Endothelial cell of umbilical vein (primary cell): ENCODE results near the gene SLC12A5. TPM values are rescaled to one million over a fixed set of nuclear protein-coding genes. Genes with fewer than 3 reads are reported as not detected.

Source experiments
- BruUV-seq: library from RNA; stranded (reverse); fragments of 400-500 nt; replicated peaks from 2 replicates; lab custom pipeline; 2021; lab: Mats Ljungman, UMichigan
- CTCF ChIA-PET: fragments of 300-600, 350-600 bp; sonication (Branson Sonifier 250); formaldehyde crosslinking; loops from one replicate; lab custom pipeline; 2021; ENCODE audit warnings: antibody characterized with exemption, inconsistent platforms; lab: Charles Lee
- POLR2A ChIA-PET: fragments of 300-600, 350-600 bp; sonication (Branson Sonifier 250); formaldehyde crosslinking; loops from one replicate; lab custom pipeline; 2021; ENCODE audit warnings: antibody characterized with exemption, inconsistent platforms; lab: Charles Lee
- DNase-seq: peaks from one replicate; pipeline ENCODE4 v3.0.0-alpha.2; 2011; ENCODE audit warnings: low read depth, low spot score
- FAIRE-seq: peaks from 2 replicates; lab custom pipeline; 2011; peaks lifted over from hg19 to GRCh38; lab: Jason Lieb, UNC
- H2AFZ ChIP-seq: 2 replicates; pipeline ENCODE4 v1.6.0; 2012; ENCODE audit warnings: low read depth, low read length, control low read depth, inconsistent platforms
- H3K27ac ChIP-seq: 2 replicates; pipeline ENCODE4 v1.5.1; 2011; ENCODE audit warnings: low read depth, mild to moderate bottlenecking, control low read depth, low read length, moderate library complexity; ENCODE audit not compliant: insufficient read depth
- H3K27me3 ChIP-seq, 2 experiments: 2 replicates each; pipeline versions ENCODE4 v1.6.0 to v1.6.1; 2011; ENCODE audit warnings: low read length in 2 of 2, mixed read lengths in 1 of 2; ENCODE audit not compliant: control insufficient read depth in 2 of 2, insufficient read depth in 2 of 2
- H3K36me3 ChIP-seq, 2 experiments: 2 replicates in 1 of 2; 3 replicates in 1 of 2; pipeline ENCODE4 v1.5.1; 2011; ENCODE audit warnings: low read length in 2 of 2, mild to moderate bottlenecking in 1 of 2, moderate library complexity in 1 of 2; ENCODE audit not compliant: control insufficient read depth in 2 of 2, insufficient read depth in 2 of 2; ENCODE audit errors: extremely low read depth in 1 of 2
- H3K4me1 ChIP-seq: 3 replicates; pipeline ENCODE4 v1.5.1; 2011; ENCODE audit warnings: mild to moderate bottlenecking, low read length; ENCODE audit not compliant: control insufficient read depth, insufficient read depth; ENCODE audit errors: extremely low read depth
- H3K4me2 ChIP-seq: 2 replicates; pipeline ENCODE4 v1.6.1; 2011; ENCODE audit warnings: low read length, control low read depth, mixed read lengths; ENCODE audit not compliant: insufficient read depth
- H3K4me3 ChIP-seq, 3 experiments: fragments of 200-600 bp in 1 of 3; sonication (generic), shearing (Covaris generic) in 1 of 3; replicated peaks in 1 of 3; 2 replicates each; pipeline ENCODE4 v1.5.1; 2011 to 2016; ENCODE audit warnings: control low read depth in 3 of 3, low read length in 3 of 3, mild to moderate bottlenecking in 2 of 3, inconsistent platforms in 1 of 3, low read depth in 1 of 3, moderate library complexity in 1 of 3; ENCODE audit not compliant: insufficient read depth in 1 of 3
- H3K79me2 ChIP-seq: 2 replicates; pipeline ENCODE4 v1.6.0; 2012; ENCODE audit warnings: low read length, inconsistent platforms; ENCODE audit not compliant: control insufficient read depth, insufficient read depth
- H3K9ac ChIP-seq: replicated peaks from 2 replicates; pipeline ENCODE3; 2011; ENCODE audit warnings: low read length, control low read depth; ENCODE audit not compliant: insufficient read depth; ENCODE audit errors: extremely low read depth
- H3K9me1 ChIP-seq: replicated peaks from 3 replicates; pipeline ENCODE4 v1.6.0; 2011; ENCODE audit warnings: mild to moderate bottlenecking, low read length; ENCODE audit not compliant: control insufficient read depth, insufficient read depth; ENCODE audit errors: extremely low read depth
- H3K9me3 ChIP-seq: replicated peaks from 2 replicates; pipeline ENCODE4 v1.5.1; 2012; ENCODE audit warnings: low read length, inconsistent platforms; ENCODE audit not compliant: control insufficient read depth, insufficient read depth
- H4K20me1 ChIP-seq: replicated peaks from 2 replicates; pipeline ENCODE3; 2011; ENCODE audit warnings: mild to moderate bottlenecking, low read length; ENCODE audit not compliant: control insufficient read depth, insufficient read depth; ENCODE audit errors: extremely low read depth
- EZH2 ChIP-seq: IDR thresholded peaks from 2 replicates; pipeline ENCODE4 v1.6.1; 2012; ENCODE audit warnings: borderline replicate concordance, low read depth, mild to moderate bottlenecking, moderate library complexity, low read length, inconsistent platforms; ENCODE audit not compliant: severe bottlenecking
- FOS ChIP-seq: IDR thresholded peaks from 2 replicates; pipeline ENCODE4 v1.6.1; 2011; ENCODE audit warnings: mild to moderate bottlenecking, low read length, moderate library complexity, borderline replicate concordance; ENCODE audit not compliant: insufficient read depth
- GATA2 ChIP-seq: IDR thresholded peaks from 2 replicates; pipeline ENCODE4 v1.7.0; 2011; ENCODE audit warnings: low read depth, mild to moderate bottlenecking, moderate library complexity, mixed read lengths, low read length; ENCODE audit not compliant: insufficient read length, insufficient read depth
- JUN ChIP-seq: IDR thresholded peaks from 2 replicates; pipeline ENCODE4 v1.6.1; 2011; ENCODE audit warnings: borderline replicate concordance, low read depth; ENCODE audit not compliant: insufficient read length, insufficient read depth
- MAX ChIP-seq: IDR thresholded peaks from 2 replicates; pipeline ENCODE4 v1.6.1; 2011; ENCODE audit not compliant: insufficient read depth, insufficient read length
- MYC ChIP-seq: IDR thresholded peaks from one replicate; pipeline ENCODE4 v1.6.1; 2011; ENCODE audit warnings: mild to moderate bottlenecking, low read depth, low read length
- POLR2A ChIP-seq: IDR thresholded peaks from 2 replicates; pipeline ENCODE4 v1.6.1; 2012; ENCODE audit warnings: low read depth, mild to moderate bottlenecking, control low read depth, low read length
- POLR2AphosphoS5 ChIP-seq: IDR thresholded peaks from 2 replicates; pipeline ENCODE4 v1.6.1; 2012; ENCODE audit warnings: low read depth, mild to moderate bottlenecking, control low read depth, low read length, moderate library complexity; ENCODE audit not compliant: insufficient read depth
- dilution Hi-C: fragments of 300-500 bp; cut with MboI; formaldehyde crosslinking; loops from one replicate; pipeline ENCODE4 v1.15.0; 2019; ENCODE audit warnings: low sequenced_read_pairs; ENCODE audit not compliant: extremely low pct_ligation_motif_present
- intact Hi-C: fragments of 100-400 bp; cut with micrococcal nuclease; formaldehyde crosslinking; loops from one replicate; pipeline ENCODE4 v1.10.0; 2022
- polyA plus RNA-seq, 4 experiments: library from polyadenylated mRNA; depleted of rRNA in 3 of 4; stranded (reverse) in 3 of 4; unstranded in 1 of 4; fragments of >200 nt; gene quantifications; 2 replicates each; pipeline versions ENCODE4 v1.2.1 to v1.2.3, GENCODE V29; 2011 to 2012; ENCODE audit warnings: missing spikeins in 1 of 4
- total RNA-seq: library from RNA; stranded (reverse); gene quantifications from 2 replicates; pipeline ENCODE4 v1.2.3, GENCODE V29; 2021
- TF ChIP-seq, protein P1 (sequence below), 2 donors: IDR thresholded peaks; 1 replicate in 1 of 2; 2 replicates in 1 of 2; pipeline ENCODE4 v1.5.1; 2011; ENCODE audit warnings: low read length in 2 of 2, mild to moderate bottlenecking in 2 of 2, moderate library complexity in 2 of 2, control low read depth in 1 of 2, inconsistent platforms in 1 of 2, low read depth in 1 of 2; ENCODE audit not compliant: insufficient read depth in 1 of 2; ENCODE audit errors: extremely low read depth in 1 of 2

SLC12A5 gene
- total and polyA plus RNA-seq, 2 donors (not counting 3 experiments of a cell fraction or from before 2014, with no cell fraction given), result 1.6 to 2.3 TPM

DNA sequence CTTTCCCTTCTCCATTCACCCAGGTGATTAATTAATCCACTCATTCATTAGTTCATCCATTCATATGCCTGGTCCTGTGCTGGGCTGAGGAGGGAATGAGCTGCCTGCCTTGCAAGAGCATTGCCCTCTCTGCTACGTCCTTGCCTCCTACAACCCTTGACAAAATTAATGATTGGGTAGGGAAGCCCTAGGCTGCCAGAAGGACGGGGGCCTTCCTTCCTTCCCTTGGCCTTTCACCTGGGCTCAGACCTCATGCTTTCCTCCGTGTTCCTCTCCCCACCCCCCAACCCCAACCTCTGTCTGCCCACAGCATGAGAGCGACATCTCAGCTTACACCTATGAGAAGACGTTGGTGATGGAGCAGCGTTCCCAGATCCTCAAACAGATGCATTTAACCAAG lies 25.6 kb downstream of the SLC12A5 start:
- Histone ChIP-seq H2AFZ (no peak overlapping the region), H3K36me3 (no peaks in the 10 kb centered on the region), H3K4me2 (no peak overlapping the region), H3K4me3 (no peak overlapping the region), H3K79me2 (no peaks in the 10 kb centered on the region), H3K27me3 (peaks cover 2 to 23% of the 10 kb centered on the region in 2 experiments), H3K9ac (no peak overlapping the region), H3K4me1 (peaks cover 11% of the 10 kb centered on the region), H3K9me3 (no peaks in the 10 kb centered on the region), H3K27ac (no peak overlapping the region), H4K20me1 (no peaks in the 10 kb centered on the region), H3K9me1 (no peaks in the 10 kb centered on the region)
- CTCF ChIA-PET, result interaction anchor here (1.2 kb wide), 1 partner anchor 40 kb away, joined by 3 read pairs; no protein-coding TSS in a partner anchor
- dilution Hi-C loops, result no loop called here
- BruUV-seq, result no TSS peak
- intact Hi-C loops, result loop anchor here (5.0 kb wide), 1 partner anchor 32 kb away; no protein-coding TSS in a partner anchor
- no peak for TF ChIP-seq FOS
- no peak for TF ChIP-seq EZH2
- TF ChIP-seq GATA2, result no peak
- TF ChIP-seq MAX, result no peak
- no peak for TF ChIP-seq POLR2A
- TF ChIP-seq, protein P1, sequence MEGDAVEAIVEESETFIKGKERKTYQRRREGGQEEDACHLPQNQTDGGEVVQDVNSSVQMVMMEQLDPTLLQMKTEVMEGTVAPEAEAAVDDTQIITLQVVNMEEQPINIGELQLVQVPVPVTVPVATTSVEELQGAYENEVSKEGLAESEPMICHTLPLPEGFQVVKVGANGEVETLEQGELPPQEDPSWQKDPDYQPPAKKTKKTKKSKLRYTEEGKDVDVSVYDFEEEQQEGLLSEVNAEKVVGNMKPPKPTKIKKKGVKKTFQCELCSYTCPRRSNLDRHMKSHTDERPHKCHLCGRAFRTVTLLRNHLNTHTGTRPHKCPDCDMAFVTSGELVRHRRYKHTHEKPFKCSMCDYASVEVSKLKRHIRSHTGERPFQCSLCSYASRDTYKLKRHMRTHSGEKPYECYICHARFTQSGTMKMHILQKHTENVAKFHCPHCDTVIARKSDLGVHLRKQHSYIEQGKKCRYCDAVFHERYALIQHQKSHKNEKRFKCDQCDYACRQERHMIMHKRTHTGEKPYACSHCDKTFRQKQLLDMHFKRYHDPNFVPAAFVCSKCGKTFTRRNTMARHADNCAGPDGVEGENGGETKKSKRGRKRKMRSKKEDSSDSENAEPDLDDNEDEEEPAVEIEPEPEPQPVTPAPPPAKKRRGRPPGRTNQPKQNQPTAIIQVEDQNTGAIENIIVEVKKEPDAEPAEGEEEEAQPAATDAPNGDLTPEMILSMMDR (IDR thresholded peaks at IDR 0.05; ENCODE audit: extremely low read depth in 1 of 2, insufficient read depth in 1 of 2, low read depth in 1 of 2, low read length in 2 of 2), result no peak
- TF ChIP-seq MYC, result no peak
- TF ChIP-seq POLR2AphosphoS5, result no peak
- no peak for TF ChIP-seq JUN
- DNase-seq, result no peak
- FAIRE-seq, result no peak
- POLR2A ChIA-PET, result no interaction called here
